H1 (cell line): ENCODE measurements around the gene PSPH. TPM values are rescaled to one million over a fixed set of nuclear protein-coding genes. Genes with fewer than 3 reads are reported as not detected.

Source experiments
- CTCF ChIA-PET: fragments of 300-600 bp; sonication (Branson Sonifier 250); formaldehyde crosslinking; loops from one replicate; lab custom pipeline; 2021; ENCODE audit not compliant: partially characterized antibody; lab: Charles Lee
- POLR2A ChIA-PET: fragments of 300-600 bp; sonication (Branson Sonifier 250); formaldehyde crosslinking; loops from one replicate; lab custom pipeline; 2021; ENCODE audit warnings: inconsistent platforms; ENCODE audit not compliant: partially characterized antibody; lab: Charles Lee
- DNase-seq, 2 experiments: peaks; one replicate each; pipeline versions ENCODE4 v3.0.0 to v3.0.0-alpha.2; 2010 to 2022; ENCODE audit warnings: low spot score in 2 of 2, low read depth in 1 of 2, mixed read lengths in 1 of 2
- FAIRE-seq: peaks from 2 replicates; lab custom pipeline; 2011; peaks lifted over from hg19 to GRCh38; lab: Jason Lieb, UNC
- H2AFZ ChIP-seq: 2 replicates; pipeline ENCODE4 v1.8.1; 2012; ENCODE audit warnings: low read length, inconsistent platforms
- H2AK5ac ChIP-seq: 2 replicates; pipeline ENCODE4 v1.6.1; 2013; ENCODE audit warnings: low read depth, low read length
- H2BK120ac ChIP-seq: replicated peaks from 2 replicates; pipeline ENCODE3; 2013; ENCODE audit warnings: low read depth, low read length, inconsistent platforms
- H2BK12ac ChIP-seq: 2 replicates; pipeline ENCODE4 v1.6.1; 2013; ENCODE audit warnings: low read depth, low read length
- H2BK15ac ChIP-seq: 2 replicates; pipeline ENCODE4 v1.6.1; 2013; ENCODE audit warnings: low read length
- H2BK20ac ChIP-seq: 2 replicates; pipeline ENCODE4 v1.6.1; 2013; ENCODE audit warnings: low read length
- H2BK5ac ChIP-seq: 2 replicates; pipeline ENCODE4 v1.6.1; 2013; ENCODE audit warnings: low read depth, low read length
- H3K14ac ChIP-seq: 2 replicates; pipeline ENCODE4 v1.6.1; 2013; ENCODE audit warnings: inconsistent platforms; ENCODE audit not compliant: insufficient read length
- H3K18ac ChIP-seq: 2 replicates; pipeline ENCODE4 v1.6.1; 2013; ENCODE audit warnings: low read length; ENCODE audit errors: extremely low read depth
- H3K23ac ChIP-seq: 2 replicates; pipeline ENCODE4 v1.6.1; 2013; ENCODE audit warnings: inconsistent platforms; ENCODE audit not compliant: insufficient read length
- H3K23me2 ChIP-seq: 2 replicates; pipeline ENCODE4 v1.6.1; 2013; ENCODE audit warnings: low read depth, low read length
- H3K27ac ChIP-seq: 2 replicates; pipeline ENCODE4 v1.6.1; 2011; ENCODE audit warnings: low read depth, low read length, inconsistent platforms
- H3K27me3 ChIP-seq, 4 experiments: replicated peaks in 1 of 4; 1 replicate in 1 of 4; 2 replicates in 3 of 4; pipeline versions ENCODE4 v1.6.1 to v1.8.1; 2011 to 2013; ENCODE audit warnings: low read length in 3 of 4, mild to moderate bottlenecking in 3 of 4, inconsistent platforms in 2 of 4, mixed read lengths in 2 of 4, moderate library complexity in 1 of 4; ENCODE audit not compliant: control insufficient read depth in 3 of 4, insufficient read depth in 3 of 4; ENCODE audit errors: extremely low read depth in 1 of 4
- H3K36me3 ChIP-seq, 4 experiments: 2 replicates each; pipeline versions ENCODE4 v1.6.1 to v1.8.1; 2011 to 2013; ENCODE audit warnings: mild to moderate bottlenecking in 4 of 4, low read length in 3 of 4, moderate library complexity in 2 of 4, control low read depth in 1 of 4, inconsistent platforms in 1 of 4; ENCODE audit not compliant: insufficient read depth in 4 of 4, control insufficient read depth in 2 of 4
- H3K4ac ChIP-seq: replicated peaks from 2 replicates; pipeline ENCODE3; 2013; ENCODE audit warnings: low read length, low read depth, mixed read lengths, inconsistent platforms; ENCODE audit not compliant: insufficient read length
- H3K4me1 ChIP-seq, 4 experiments: replicated peaks in 1 of 4; 1 replicate in 1 of 4; 2 replicates in 3 of 4; pipeline versions ENCODE4 v1.6.1 to v1.8.1; 2011 to 2013; ENCODE audit warnings: low read length in 3 of 4, inconsistent platforms in 2 of 4, mixed read lengths in 1 of 4; ENCODE audit not compliant: insufficient read depth in 4 of 4, control insufficient read depth in 3 of 4
- H3K4me2 ChIP-seq, 2 experiments: 2 replicates each; pipeline versions ENCODE4 v1.6.1 to v1.8.1; 2011 to 2013; ENCODE audit warnings: low read depth in 2 of 2, low read length in 2 of 2, control low read depth in 1 of 2, inconsistent platforms in 1 of 2, mild to moderate bottlenecking in 1 of 2; ENCODE audit not compliant: insufficient read depth in 1 of 2
- H3K4me3 ChIP-seq, 4 experiments: fragments of 200-600, 300-600 bp in 1 of 4; sonication (generic), shearing (Covaris generic), sonication (Bioruptor Twin) in 1 of 4; 2 replicates each; pipeline versions ENCODE4 v1.5.1 to v1.8.1; 2011 to 2016; ENCODE audit warnings: low read length in 4 of 4, low read depth in 3 of 4, control low read depth in 2 of 4, inconsistent platforms in 2 of 4, mild to moderate bottlenecking in 2 of 4, mixed read lengths in 1 of 4, moderate library complexity in 1 of 4; ENCODE audit not compliant: insufficient read depth in 2 of 4; ENCODE audit errors: extremely low read depth in 1 of 4
- H3K56ac ChIP-seq: replicated peaks from 2 replicates; pipeline ENCODE3; 2013; ENCODE audit warnings: low read depth, mild to moderate bottlenecking, mixed read lengths, low read length, inconsistent platforms; ENCODE audit not compliant: insufficient read length
- H3K79me1 ChIP-seq: 2 replicates; pipeline ENCODE4 v1.6.1; 2013; ENCODE audit warnings: low read depth, low read length, control low read depth
- H3K79me2 ChIP-seq, 2 experiments: 2 replicates each; pipeline versions ENCODE4 v1.6.1 to v1.8.1; 2012 to 2013; ENCODE audit warnings: low read length in 2 of 2, mild to moderate bottlenecking in 2 of 2, inconsistent platforms in 1 of 2; ENCODE audit not compliant: insufficient read depth in 2 of 2, control insufficient read depth in 1 of 2
- H3K9ac ChIP-seq, 4 experiments: replicated peaks in 1 of 4; 1 replicate in 1 of 4; 2 replicates in 3 of 4; pipeline versions ENCODE4 v1.6.1 to v1.8.1; 2011 to 2013; ENCODE audit warnings: low read depth in 3 of 4, low read length in 3 of 4, control low read depth in 2 of 4, mild to moderate bottlenecking in 2 of 4, moderate library complexity in 2 of 4, inconsistent platforms in 1 of 4; ENCODE audit errors: extremely low read depth in 1 of 4
- H3K9me3 ChIP-seq, 2 experiments: 2 replicates each; pipeline versions ENCODE4 v1.6.1 to v1.8.1; 2012 to 2013; ENCODE audit warnings: mild to moderate bottlenecking in 2 of 2, moderate library complexity in 2 of 2, control low read depth in 1 of 2, inconsistent platforms in 1 of 2, low read depth in 1 of 2, low read length in 1 of 2, mixed read lengths in 1 of 2; ENCODE audit not compliant: insufficient read depth in 2 of 2
- H4K20me1 ChIP-seq, 2 experiments: replicated peaks in 1 of 2; 2 replicates each; pipeline versions ENCODE3 to v1.8.1; 2011 to 2013; ENCODE audit warnings: inconsistent platforms in 2 of 2, low read length in 2 of 2, mild to moderate bottlenecking in 1 of 2; ENCODE audit not compliant: insufficient read depth in 2 of 2, control insufficient read depth in 1 of 2
- H4K5ac ChIP-seq: 2 replicates; pipeline ENCODE4 v1.6.1; 2013; ENCODE audit warnings: low read length, low read depth, mixed read lengths, inconsistent platforms; ENCODE audit not compliant: insufficient read length
- H4K8ac ChIP-seq: 2 replicates; pipeline ENCODE4 v1.8.0; 2013; ENCODE audit warnings: mild to moderate bottlenecking, moderate library complexity, low read length, inconsistent platforms; ENCODE audit not compliant: insufficient read depth; ENCODE audit errors: extremely low read depth
- H4K91ac ChIP-seq: replicated peaks from 2 replicates; pipeline ENCODE3; 2013; ENCODE audit warnings: low read length, mixed read lengths, inconsistent platforms; ENCODE audit not compliant: insufficient read length
- RFX5 ChIP-seq: IDR thresholded peaks from 2 replicates; pipeline ENCODE4 v1.6.1; 2011; ENCODE audit warnings: low read depth, low read length, improper control_type of control experiment, borderline replicate concordance
- WGBS, 2 experiments: shearing (Covaris generic) in 1 of 2; methylation state at CpG; one replicate each; pipeline versions ENCODE4 v1.1.6 to v1.1.7; 2013 to 2015; ENCODE audit warnings: low lambda C conversion rate in 2 of 2, mixed read lengths in 2 of 2, inconsistent platforms in 1 of 2, low coverage in 1 of 2, missing lambda C conversion rate in 1 of 2; ENCODE audit not compliant: insufficient replicate concordance in 2 of 2, insufficient coverage in 1 of 2, insufficient read length in 1 of 2; ENCODE audit errors: extremely low coverage in 1 of 2, missing lambda C conversion rate in 1 of 2; 5-methylcytosine and 5-hydroxymethylcytosine counted together
- polyA plus RNA-seq, 7 experiments: library from polyadenylated mRNA; depleted of rRNA in 3 of 7; stranded (reverse) in 5 of 7; unstranded in 2 of 7; fragments of >200 nt in 5 of 7; fragments of 200-250 nt in 2 of 7; gene quantifications; 1 replicate in 5 of 7; 2 replicates in 1 of 7; 4 replicates in 1 of 7; pipeline versions ENCODE4 v1.2.1 to v1.2.3, GENCODE V29; 2011 to 2013; ENCODE audit warnings: missing spikeins in 2 of 7, mixed read lengths in 2 of 7
- total RNA-seq: library from RNA; stranded (reverse); fragmentation: NEBNext Ultra II Directional; extraction: Animal tissue kit (Norgen Biotek cat#: 25700); gene quantifications from 2 replicates; pipeline ENCODE4 v1.2.1, GENCODE V29; 2021

Gene PSPH
- total and polyA plus RNA-seq, 2 of the 8 experiments (the other 6 are each of a cell fraction or from before 2014, with no cell fraction given): 31.0 to 64.8 TPM

- H4K20me1 ChIP-seq: no peaks in the 10 kb centered on the region
- H2BK5ac ChIP-seq: no peak overlapping the region
- no peak overlapping the region for H4K8ac ChIP-seq
- H2AFZ ChIP-seq: no peak overlapping the region
- H3K14ac ChIP-seq: no peak overlapping the region
- H3K9me3 ChIP-seq: no peaks in the 10 kb centered on the region
- H3K18ac ChIP-seq: no peak overlapping the region
- no peaks in the 10 kb centered on the region for H3K4me1 ChIP-seq
- no peaks in the 10 kb centered on the region; a peak in 1 of 7 replicates for H3K27me3 ChIP-seq
- no peak overlapping the region for H2BK120ac ChIP-seq
- WGBS, 2 experiments: 93% methylated on average over 4 of the region's 4 CpGs; no CpG with 5 or more reads in 1 of the 2 experiments
- no peak overlapping the region for H2BK20ac ChIP-seq
- H3K79me2 ChIP-seq: no peaks in the 10 kb centered on the region
- no peak overlapping the region for H3K9ac ChIP-seq
- H3K23me2 ChIP-seq: no peaks in the 10 kb centered on the region
- H4K91ac ChIP-seq: no peak overlapping the region
- no peak overlapping the region for H3K56ac ChIP-seq
- H2BK12ac ChIP-seq: no peak overlapping the region
- H3K79me1 ChIP-seq: no peaks in the 10 kb centered on the region
- ChIA-PET POLR2A (interaction anchor here (0.7 to 40.8 kb wide), 3 partner anchors 24 to 420 kb away, joined by 3 to 869 read pairs (median 3); partner anchors contain the start of genes CCT6A, PSPH and SUMF2), CTCF (interaction anchor here (0.7 to 2.8 kb wide), 6 partner anchors 10 to 74 kb away, joined by 3 to 15 read pairs (median 4); no protein-coding TSS in a partner anchor)
- no peak overlapping the region for H3K27ac ChIP-seq
- no peak overlapping the region for H3K4me3 ChIP-seq
- H3K4ac ChIP-seq: no peak overlapping the region
- peaks cover 0 to 3% (median under 1%) of the 10 kb centered on the region in 4 experiments; a peak in 1 of 8 replicates for H3K36me3 ChIP-seq
- no peak overlapping the region for H3K4me2 ChIP-seq
- H2AK5ac ChIP-seq: no peak overlapping the region
- no peak overlapping the region for H2BK15ac ChIP-seq
- DNase-seq (no peak), FAIRE-seq (no peak)
- H3K23ac ChIP-seq: no peak overlapping the region
- H4K5ac ChIP-seq: no peak overlapping the region
- no peak for TF ChIP-seq RFX5
Measured at GRCh38 chr7:56003749-56004148, 47.5 kb downstream of the PSPH start.
